HEK293 (cell line): ENCODE measurements around the gene CEP112.

Experiments
- CTCF ChIA-PET: fragments of 350-600 bp; formaldehyde crosslinking; extraction: SDS; loops from one replicate; lab custom pipeline; 2021; ENCODE audit warnings: antibody characterized with exemption; lab: Yijun Ruan, JAX
- POLR2A ChIA-PET: fragments of 300-600 bp; formaldehyde crosslinking; extraction: SDS; loops from one replicate; lab custom pipeline; 2020; ENCODE audit warnings: antibody characterized with exemption, inconsistent platforms; lab: Yijun Ruan, JAX
- H3K27ac ChIP-seq: fragments of 200-500 bp; sonication (Bioruptor generic); 2 replicates; pipeline ENCODE4 v1.5.1; 2014; ENCODE audit warnings: low read depth, low read length, control low read depth, inconsistent platforms; ENCODE audit errors: extremely low read depth
- H3K36me3 ChIP-seq, 2 experiments: fragments of 200-500 bp in 1 of 2; sonication (Bioruptor generic) in 1 of 2; 1 replicate in 1 of 2; 2 replicates in 1 of 2; pipeline ENCODE4 v1.5.1; 2014 to 2017; ENCODE audit warnings: inconsistent platforms in 2 of 2, low read length in 2 of 2; ENCODE audit not compliant: control insufficient read depth in 2 of 2, insufficient read depth in 1 of 2
- H3K4me1 ChIP-seq: fragments of 200-500 bp; sonication (Bioruptor generic); 2 replicates; pipeline ENCODE4 v1.5.1; 2014; ENCODE audit warnings: mild to moderate bottlenecking, low read length, inconsistent platforms; ENCODE audit not compliant: control insufficient read depth, insufficient read depth
- H3K4me3 ChIP-seq: 2 replicates; pipeline ENCODE4 v1.5.1; 2011; ENCODE audit warnings: low read depth, mild to moderate bottlenecking, control low read depth, low read length, moderate library complexity
- H3K9me3 ChIP-seq: fragments of 200-500 bp; sonication (Bioruptor generic); 2 replicates; pipeline ENCODE4 v1.5.1; 2014; ENCODE audit warnings: low read depth, low read length, inconsistent platforms; ENCODE audit not compliant: control insufficient read depth, insufficient read depth
- GLIS2 ChIP-seq: fragments of 450-650 bp; formaldehyde crosslinking; IDR thresholded peaks from 2 replicates; pipeline ENCODE4 v1.5.1; 2016; ENCODE audit warnings: missing biosample characterization, missing genetic modification characterization
- IKZF3 ChIP-seq: fragments of 450-650 bp; IDR thresholded peaks from 2 replicates; pipeline ENCODE4 v1.5.0; 2018; ENCODE audit warnings: missing biosample characterization, mild to moderate bottlenecking, missing genetic modification characterization, moderate library complexity
- KLF1 ChIP-seq: fragments of 450-650 bp; formaldehyde crosslinking; IDR thresholded peaks from 2 replicates; pipeline ENCODE4 v1.5.1; 2016; ENCODE audit warnings: missing biosample characterization, missing genetic modification characterization
- KLF9 ChIP-seq: fragments of 450-650 bp; formaldehyde crosslinking; IDR thresholded peaks from 2 replicates; pipeline ENCODE4 v1.5.1; 2016; ENCODE audit warnings: missing biosample characterization, missing genetic modification characterization, low read depth
- PBX3 ChIP-seq: sonication (generic); formaldehyde crosslinking; IDR thresholded peaks from 2 replicates; pipeline ENCODE4 v1.8.1; 2022; ENCODE audit warnings: mild to moderate bottlenecking, moderate library complexity, missing genetic modification reagents
- SCRT1 ChIP-seq: fragments of 450-650 bp; formaldehyde crosslinking; IDR thresholded peaks from 2 replicates; pipeline ENCODE4 v1.5.1; 2016; ENCODE audit warnings: missing biosample characterization, missing genetic modification characterization, borderline replicate concordance
- WT1 ChIP-seq: fragments of 450-650 bp; formaldehyde crosslinking; IDR thresholded peaks from 2 replicates; pipeline ENCODE4 v1.5.1; 2016; ENCODE audit warnings: missing biosample characterization, missing genetic modification characterization
- YY2 ChIP-seq: fragments of 450-650 bp; formaldehyde crosslinking; IDR thresholded peaks from 2 replicates; pipeline ENCODE4 v1.5.1; 2016; ENCODE audit warnings: missing biosample characterization, missing genetic modification characterization
- ZFP41 ChIP-seq: fragments of 450-650 bp; formaldehyde crosslinking; IDR thresholded peaks from 2 replicates; pipeline ENCODE4 v1.5.1; 2016; ENCODE audit warnings: missing biosample characterization, missing genetic modification characterization, borderline replicate concordance
- ZNF148 ChIP-seq: fragments of 450-650 bp; formaldehyde crosslinking; IDR thresholded peaks from 2 replicates; pipeline ENCODE4 v1.5.0; 2017; ENCODE audit warnings: missing biosample characterization, missing genetic modification characterization, borderline replicate concordance
- ZNF155 ChIP-seq: fragments of 450-650 bp; formaldehyde crosslinking; IDR thresholded peaks from 2 replicates; pipeline ENCODE4 v1.5.1; 2016; ENCODE audit warnings: missing biosample characterization, missing genetic modification characterization
- ZNF16 ChIP-seq: fragments of 450-650 bp; formaldehyde crosslinking; IDR thresholded peaks from 2 replicates; pipeline ENCODE4 v1.5.1; 2016; ENCODE audit warnings: low read depth, missing biosample characterization, missing genetic modification characterization
- ZNF184 ChIP-seq: fragments of 450-650 bp; IDR thresholded peaks from 2 replicates; pipeline ENCODE4 v1.5.1; 2018; ENCODE audit warnings: missing biosample characterization, mild to moderate bottlenecking, missing genetic modification characterization
- ZNF19 ChIP-seq: fragments of 450-650 bp; formaldehyde crosslinking; IDR thresholded peaks from 2 replicates; pipeline ENCODE4; 2016; ENCODE audit warnings: missing biosample characterization, missing genetic modification characterization, low read depth
- ZNF202 ChIP-seq: fragments of 450-650 bp; formaldehyde crosslinking; IDR thresholded peaks from 2 replicates; pipeline ENCODE4 v1.5.1; 2016; ENCODE audit warnings: missing biosample characterization, missing genetic modification characterization, borderline replicate concordance
- ZNF248 ChIP-seq: fragments of 450-650 bp; formaldehyde crosslinking; IDR thresholded peaks from 2 replicates; pipeline ENCODE4 v1.5.1; 2017; ENCODE audit warnings: missing biosample characterization, missing genetic modification characterization
- ZNF26 ChIP-seq: fragments of 450-650 bp; formaldehyde crosslinking; IDR thresholded peaks from 2 replicates; pipeline ENCODE4 v1.5.1; 2016; ENCODE audit warnings: missing biosample characterization, missing genetic modification characterization
- ZNF335 ChIP-seq: fragments of 450-650 bp; formaldehyde crosslinking; conservative IDR thresholded peaks from 2 replicates; pipeline ENCODE4 v1.5.1; 2016; ENCODE audit warnings: missing biosample characterization, missing genetic modification characterization
- ZNF366 ChIP-seq: fragments of 450-650 bp; formaldehyde crosslinking; conservative IDR thresholded peaks from 2 replicates; pipeline ENCODE4 v1.5.1; 2016; ENCODE audit warnings: missing biosample characterization, missing genetic modification characterization
- ZNF391 ChIP-seq: fragments of 450-650 bp; formaldehyde crosslinking; IDR thresholded peaks from 2 replicates; pipeline ENCODE4 v1.5.1; 2016; ENCODE audit warnings: low read depth, missing biosample characterization, missing genetic modification characterization, borderline replicate concordance
- ZNF473 ChIP-seq: fragments of 450-650 bp; formaldehyde crosslinking; IDR thresholded peaks from 2 replicates; pipeline ENCODE4 v1.5.1; 2017; ENCODE audit warnings: missing biosample characterization, missing genetic modification characterization
- ZNF501 ChIP-seq: fragments of 450-650 bp; formaldehyde crosslinking; IDR thresholded peaks from 2 replicates; pipeline ENCODE4 v1.5.1; 2016; ENCODE audit warnings: missing biosample characterization, missing genetic modification characterization
- ZNF660 ChIP-seq: fragments of 450-650 bp; IDR thresholded peaks from 2 replicates; pipeline ENCODE4 v1.5.1; 2018; ENCODE audit warnings: missing biosample characterization, mild to moderate bottlenecking, missing genetic modification characterization
- ZNF670 ChIP-seq: fragments of 450-650 bp; formaldehyde crosslinking; IDR thresholded peaks from 2 replicates; pipeline ENCODE4 v1.5.1; 2016; ENCODE audit warnings: missing biosample characterization, missing genetic modification characterization, low read depth
- ZNF677 ChIP-seq: fragments of 450-650 bp; IDR thresholded peaks from 2 replicates; pipeline ENCODE4 v1.5.0; 2018; ENCODE audit warnings: missing biosample characterization, mild to moderate bottlenecking, missing genetic modification characterization, moderate library complexity

CEP112 gene

GRCh38 chr17:66230922-66231591 lies 39.1 kb upstream of the CEP112 start:
- POLR2A ChIA-PET: no interaction called here
- CTCF ChIA-PET: no interaction called here
- Histone ChIP-seq H3K4me1 (no peaks in the 10 kb centered on the region), H3K9me3 (no peaks in the 10 kb centered on the region), H3K36me3 (no peaks in the 10 kb centered on the region), H3K27ac (no peak overlapping the region), H3K4me3 (no peak overlapping the region)
- TF ChIP-seq ZNF16 (tag by site-specific recombination) (no peak), ZNF184 (tag by site-specific recombination) (no peak), ZNF248 (tag by site-specific recombination) (no peak), ZNF366 (tag by site-specific recombination) (peak; percentile 83), WT1 (tag by site-specific recombination) (peak; percentile 66; the same call in 1 of the 2 replicates), ZNF660 (tag by site-specific recombination) (no peak), YY2 (tag by site-specific recombination) (no peak), IKZF3 (tag by site-specific recombination) (no peak)

- TF ChIP-seq KLF1 (tag by site-specific recombination): no peak
- H3K27ac ChIP-seq: no peak overlapping the region
- H3K36me3 ChIP-seq: no peaks in the 10 kb centered on the region
- CTCF ChIA-PET: no interaction called here
- no peak overlapping the region for H3K4me3 ChIP-seq
- H3K4me1 ChIP-seq: no peaks in the 10 kb centered on the region
- POLR2A ChIA-PET: no interaction called here
- H3K9me3 ChIP-seq: no peaks in the 10 kb centered on the region
Measured at GRCh38 chr17:66229783-66230538, 38.0 kb upstream of the CEP112 start.

GRCh38 chr17:66228887-66229782 lies 37.2 kb upstream of the CEP112 start, which contains the start of gene APOH:
Gene APOH, minus strand, starts transcription at chr17:66229415. Its CDS starts 36 bp downstream, at chr17:66229379.
- ChIA-PET POLR2A (no interaction called here), CTCF (no interaction called here)
- Histone ChIP-seq H3K27ac (no peak within 1 kb of the TSS), H3K4me3 (no peak within 1 kb of the TSS), H3K9me3 (no peaks in the 10 kb centered on the region), H3K4me1 (no peaks in the 10 kb centered on the region), H3K36me3 (no peaks in the 10 kb centered on the region)
- TF ChIP-seq ZNF148 (tag by site-specific recombination): no peak
- no peak for TF ChIP-seq ZNF155 (tag by site-specific recombination)
- TF ChIP-seq ZNF391: no peak
- no peak for TF ChIP-seq ZNF670 (tag by site-specific recombination)
- no peak for TF ChIP-seq ZNF26 (tag by site-specific recombination)
- TF ChIP-seq ZNF19 (tag by site-specific recombination): no peak
- no peak for TF ChIP-seq ZNF501 (tag by site-specific recombination)
- no peak for TF ChIP-seq SCRT1 (tag by site-specific recombination)
- no peak for TF ChIP-seq KLF9 (tag by site-specific recombination)
- no peak for TF ChIP-seq PBX3
- no peak for TF ChIP-seq GLIS2 (tag by site-specific recombination)
- no peak for TF ChIP-seq ZFP41 (tag by site-specific recombination)
- no peak for TF ChIP-seq ZNF473 (tag by site-specific recombination)
- TF ChIP-seq ZNF202 (tag by site-specific recombination): no peak
- no peak for TF ChIP-seq ZNF335 (tag by site-specific recombination)
- no peak for TF ChIP-seq ZNF677
